Measurements from ENCODE around the gene CRYBB1. TPM values are rescaled to one million over a fixed set of nuclear protein-coding genes. Genes with fewer than 3 reads are reported as not detected.
"Not testable (repeated sequence)": the region's sequence is repeated elsewhere in the genome, so short reads cannot be mapped to it uniquely, and the experiment has no call there.

The CRYBB1 gene
- total RNA-seq, 4 donors from 2014 or later = 1.0 TPM; not detected in 3

DNA sequence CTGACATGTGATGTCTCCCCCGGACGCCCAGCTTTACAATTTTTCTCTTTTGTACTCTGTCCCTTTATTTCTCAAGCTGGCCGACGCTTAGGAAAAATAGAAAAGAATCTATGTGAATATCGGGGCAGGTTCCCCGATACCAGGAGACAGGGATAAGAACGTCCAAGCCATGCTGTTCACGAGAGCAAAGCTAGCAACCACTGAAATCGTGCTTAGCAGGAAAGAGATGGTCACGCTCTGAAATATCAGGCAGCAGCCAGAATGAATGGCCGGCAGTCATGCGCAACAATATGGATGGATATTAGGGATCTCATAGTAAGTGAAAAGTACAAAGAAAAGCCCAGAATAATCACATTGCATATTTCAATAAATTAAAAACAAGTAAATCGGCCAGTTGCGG lies 3.5 kb downstream of the CRYBB1 start:
- no peaks in the 10 kb centered on the region for H3K9me3 ChIP-seq
- no peaks in the 10 kb centered on the region for H3K36me3 ChIP-seq
- TF ChIP-seq, protein P1, sequence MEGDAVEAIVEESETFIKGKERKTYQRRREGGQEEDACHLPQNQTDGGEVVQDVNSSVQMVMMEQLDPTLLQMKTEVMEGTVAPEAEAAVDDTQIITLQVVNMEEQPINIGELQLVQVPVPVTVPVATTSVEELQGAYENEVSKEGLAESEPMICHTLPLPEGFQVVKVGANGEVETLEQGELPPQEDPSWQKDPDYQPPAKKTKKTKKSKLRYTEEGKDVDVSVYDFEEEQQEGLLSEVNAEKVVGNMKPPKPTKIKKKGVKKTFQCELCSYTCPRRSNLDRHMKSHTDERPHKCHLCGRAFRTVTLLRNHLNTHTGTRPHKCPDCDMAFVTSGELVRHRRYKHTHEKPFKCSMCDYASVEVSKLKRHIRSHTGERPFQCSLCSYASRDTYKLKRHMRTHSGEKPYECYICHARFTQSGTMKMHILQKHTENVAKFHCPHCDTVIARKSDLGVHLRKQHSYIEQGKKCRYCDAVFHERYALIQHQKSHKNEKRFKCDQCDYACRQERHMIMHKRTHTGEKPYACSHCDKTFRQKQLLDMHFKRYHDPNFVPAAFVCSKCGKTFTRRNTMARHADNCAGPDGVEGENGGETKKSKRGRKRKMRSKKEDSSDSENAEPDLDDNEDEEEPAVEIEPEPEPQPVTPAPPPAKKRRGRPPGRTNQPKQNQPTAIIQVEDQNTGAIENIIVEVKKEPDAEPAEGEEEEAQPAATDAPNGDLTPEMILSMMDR (IDR thresholded peaks at IDR 0.05) = no peak
- no peak for TF ChIP-seq POLR2A (IDR thresholded peaks at IDR 0.05)
- intact Hi-C loops (cut with DNase I) = no loop called here
- H3K4me3 ChIP-seq (replicated peaks in 1 of 3) = no peak overlapping the region
- H3K4me1 ChIP-seq = no peaks in the 10 kb centered on the region
- no peak overlapping the region for H3K27ac ChIP-seq
- DNase-seq = no peak
- H3K27me3 ChIP-seq = peaks cover 3% of the 10 kb centered on the region
- 52 to 59% methylated on average over 14 of the region's 14 CpGs for WGBS, 2 donors

DNA sequence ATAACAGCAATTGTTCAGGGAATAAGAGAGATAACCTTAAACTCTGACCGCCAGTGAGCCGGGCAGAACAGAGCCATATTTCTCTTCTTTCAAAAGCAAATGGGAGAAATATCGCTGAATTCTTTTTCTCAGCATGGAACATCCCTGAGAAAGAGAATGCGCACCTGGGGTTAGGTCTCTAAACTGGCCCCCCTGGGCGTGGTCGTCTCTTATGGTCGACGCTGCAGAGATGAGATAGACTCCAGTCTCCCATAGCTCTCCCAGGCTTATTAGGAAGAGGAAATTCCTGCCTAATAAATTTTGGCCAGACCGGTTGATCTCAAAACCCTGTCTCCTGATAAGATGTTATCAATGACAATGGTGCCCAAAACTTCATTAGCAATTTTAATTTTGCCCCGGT lies 4.1 kb downstream of the CRYBB1 start:
- H3K36me3 ChIP-seq; H3K4me1 ChIP-seq; H3K27me3 ChIP-seq; intact Hi-C loops (cut with DNase I); H3K27ac ChIP-seq; H3K9me3 ChIP-seq; DNase-seq; H3K4me3 ChIP-seq (replicated peaks in 1 of 3): not testable (repeated sequence)
- WGBS, 2 donors = 27 to 40% methylated on average over 10 of the region's 10 CpGs

DNA sequence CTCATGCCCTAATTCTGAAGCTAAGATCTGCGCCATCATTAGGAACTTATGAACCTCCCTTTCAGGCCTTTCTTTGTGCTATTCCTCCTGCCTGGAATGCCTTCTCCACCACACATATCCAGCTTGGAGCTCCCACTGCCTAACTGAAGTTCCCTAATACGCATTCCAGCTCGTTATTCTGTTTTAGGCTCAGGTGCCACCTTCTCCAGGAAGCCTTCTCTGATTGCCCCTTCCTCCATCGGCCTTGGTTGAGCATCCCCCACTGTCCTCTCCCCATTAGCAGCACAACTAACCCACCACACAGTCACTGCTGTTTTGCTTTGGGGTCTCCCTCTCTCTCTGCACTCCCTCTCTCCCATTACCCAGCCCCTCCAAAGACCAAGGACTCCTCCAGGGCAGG lies 5.2 kb downstream of the CRYBB1 start:
- 80 to 85% methylated on average over 4 of the region's 4 CpGs for WGBS, 2 donors
- no peak for TF ChIP-seq POLR2A (IDR thresholded peaks at IDR 0.05)
- TF ChIP-seq, protein P1 (IDR thresholded peaks at IDR 0.05) = no peak
- H3K4me1 ChIP-seq = no peaks in the 10 kb centered on the region
- intact Hi-C loops (cut with DNase I) = no loop called here
- H3K36me3 ChIP-seq = no peaks in the 10 kb centered on the region
- peaks cover 3% of the 10 kb centered on the region for H3K27me3 ChIP-seq
- no peak overlapping the region for H3K27ac ChIP-seq
- no peaks in the 10 kb centered on the region for H3K9me3 ChIP-seq
- H3K4me3 ChIP-seq (replicated peaks in 1 of 3) = no peak overlapping the region
- DNase-seq = no peak

DNA sequence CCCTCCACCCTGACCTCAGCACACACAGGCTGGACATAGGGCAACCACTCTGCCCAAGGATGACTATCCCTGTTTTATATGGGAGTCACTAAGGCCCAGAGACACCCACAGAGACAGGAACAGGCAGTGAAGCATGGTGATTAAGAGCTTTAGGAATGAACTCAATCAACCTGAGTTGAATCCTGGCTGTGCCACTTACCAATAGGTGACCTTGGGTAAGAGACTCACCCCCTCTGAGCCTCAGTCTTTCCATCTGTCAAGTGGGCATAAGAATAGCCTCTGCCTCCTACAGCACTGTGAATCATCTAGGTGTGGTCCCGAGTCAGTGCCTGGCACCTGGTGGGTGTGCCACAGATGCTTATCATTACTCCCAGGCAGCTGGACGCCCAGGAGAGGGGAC lies 6.8 kb downstream of the CRYBB1 start:
- WGBS, 2 donors = 37 to 51% methylated on average over 2 of the region's 2 CpGs
- H3K4me1 ChIP-seq = no peaks in the 10 kb centered on the region
- H3K4me3 ChIP-seq (replicated peaks in 1 of 3) = no peak overlapping the region
- TF ChIP-seq, protein P1 (IDR thresholded peaks at IDR 0.05) = no peak
- TF ChIP-seq POLR2A (IDR thresholded peaks at IDR 0.05) = no peak
- no peaks in the 10 kb centered on the region for H3K36me3 ChIP-seq
- no peaks in the 10 kb centered on the region for H3K9me3 ChIP-seq
- peaks cover 3% of the 10 kb centered on the region for H3K27me3 ChIP-seq
- no peak for DNase-seq
- no peak overlapping the region for H3K27ac ChIP-seq
- intact Hi-C loops (cut with DNase I) = no loop called here

DNA sequence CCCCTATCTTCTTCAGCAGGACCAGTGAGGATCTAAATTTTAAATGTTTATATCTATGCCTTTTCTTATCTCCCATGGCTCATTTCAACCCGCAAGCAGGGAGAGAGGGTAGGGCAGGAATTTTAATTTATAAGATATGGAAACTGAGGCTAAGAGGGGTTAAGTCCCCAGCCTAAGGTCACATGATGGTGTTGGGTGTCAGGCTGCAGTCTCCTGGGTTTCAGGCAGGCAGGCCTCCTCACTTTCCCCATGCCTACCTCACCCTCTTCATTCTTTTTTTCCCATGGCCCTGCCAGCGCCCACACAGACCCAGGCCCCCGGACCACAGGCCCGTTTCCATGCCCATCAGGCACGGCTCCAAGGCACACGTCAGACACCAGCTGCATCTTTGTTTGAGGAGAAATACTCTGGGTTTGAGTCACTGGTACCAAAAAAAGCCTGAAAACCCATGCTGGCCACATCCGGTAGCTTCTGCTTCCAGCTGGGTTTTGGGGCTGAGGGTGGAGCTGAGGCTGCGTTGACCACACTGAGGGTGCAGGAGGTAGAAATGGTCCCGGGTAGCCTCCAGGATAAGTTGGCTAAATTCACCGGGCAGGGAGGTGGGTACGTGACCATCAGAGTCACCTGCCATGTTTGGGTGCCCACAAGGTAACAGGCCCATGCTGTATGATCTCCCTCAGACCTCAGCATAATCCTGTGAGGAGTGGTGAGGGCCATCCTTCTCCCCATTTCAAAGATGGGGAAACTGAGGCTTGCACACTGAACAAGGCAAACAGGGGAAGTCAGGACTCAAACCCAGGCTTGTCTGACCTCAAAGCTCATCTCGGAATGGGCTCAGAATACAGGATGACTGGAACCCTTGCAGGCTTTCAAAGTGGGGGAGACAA lies 7.5 kb downstream of the CRYBB1 start:
- no peak for DNase-seq
- no peak for TF ChIP-seq POLR2A (IDR thresholded peaks at IDR 0.05)
- TF ChIP-seq, protein P1 (IDR thresholded peaks at IDR 0.05) = no peak
- Histone ChIP-seq H3K4me3 (replicated peaks in 1 of 3) (no peak overlapping the region), H3K27me3 (peaks cover 3% of the 10 kb centered on the region), H3K27ac (no peak overlapping the region), H3K9me3 (no peaks in the 10 kb centered on the region), H3K4me1 (no peaks in the 10 kb centered on the region), H3K36me3 (no peaks in the 10 kb centered on the region)
- intact Hi-C loops (cut with DNase I) = no loop called here
- WGBS, 2 donors = 77 to 82% methylated on average over 12 of the region's 12 CpGs
